GM23338 (cell line): ENCODE measurements around the gene RRBP1. TPM values are rescaled to one million over a fixed set of nuclear protein-coding genes. Genes with fewer than 3 reads are reported as not detected.

Experiments
- ATAC-seq: fragments of 200-7000 bp; cut with Tn5 transposase; 3 replicates; pipeline ENCODE4 v1.9.1; 2020
- DNase-seq: peaks from one replicate; pipeline ENCODE4 v3.0.0-alpha.2; 2015; ENCODE audit warnings: low spot score
- H2AFZ ChIP-seq: fragments of 200-600 bp; sonication (generic); 2 replicates; pipeline ENCODE4 v1.8.0; 2016; ENCODE audit warnings: antibody characterized with exemption, mild to moderate bottlenecking, moderate library complexity
- H3F3A ChIP-seq: fragments of 200-600 bp; sonication (generic); replicated peaks from 2 replicates; pipeline ENCODE4 v1.8.0; 2017; ENCODE audit warnings: antibody characterized with exemption, mixed run types, low read depth
- H3K27ac ChIP-seq: fragments of 200-600 bp; sonication (generic); 2 replicates; pipeline ENCODE4 v1.6.1; 2016; ENCODE audit warnings: low read depth
- H3K27me3 ChIP-seq: fragments of 200-600 bp; sonication (generic); 2 replicates; pipeline ENCODE4 v1.8.0; 2016; ENCODE audit warnings: mild to moderate bottlenecking, mixed run types, moderate library complexity; ENCODE audit not compliant: insufficient read depth
- H3K36me3 ChIP-seq: fragments of 200-600 bp; sonication (generic); 2 replicates; pipeline ENCODE4 v1.8.0; 2016; ENCODE audit warnings: mild to moderate bottlenecking; ENCODE audit not compliant: insufficient read depth
- H3K4me1 ChIP-seq: fragments of 200-600 bp; sonication (generic); 2 replicates; pipeline ENCODE4 v1.8.0; 2016; ENCODE audit warnings: mild to moderate bottlenecking, moderate library complexity; ENCODE audit not compliant: insufficient read depth
- H3K4me2 ChIP-seq: fragments of 200-600 bp; sonication (generic); 2 replicates; pipeline ENCODE4 v1.7.1; 2017; ENCODE audit warnings: mixed run types
- H3K4me3 ChIP-seq: fragments of 200-600 bp; sonication (generic); 2 replicates; pipeline ENCODE4 v1.6.1; 2016; ENCODE audit warnings: mixed run types
- H3K79me2 ChIP-seq: fragments of 200-600 bp; sonication (generic); replicated peaks from 2 replicates; pipeline ENCODE4 v1.8.0; 2017; ENCODE audit warnings: mild to moderate bottlenecking; ENCODE audit not compliant: insufficient read depth
- H3K9me2 ChIP-seq: fragments of 200-600 bp; sonication (generic); 2 replicates; pipeline ENCODE4 v1.8.0; 2017; ENCODE audit not compliant: insufficient read depth
- H4K20me1 ChIP-seq: fragments of 200-600 bp; sonication (generic); replicated peaks from 2 replicates; pipeline ENCODE4 v1.8.0; 2017; ENCODE audit warnings: mild to moderate bottlenecking; ENCODE audit not compliant: insufficient read depth
- H3K27ac Mint-ChIP-seq: 2 replicates; pipeline ENCODE4 v1.8.0; 2020; ENCODE audit warnings: inconsistent platforms, mild to moderate bottlenecking, moderate library complexity, mixed read lengths
- H3K27me3 Mint-ChIP-seq: 3 replicates; pipeline ENCODE4 v1.8.0; 2022; ENCODE audit warnings: low read depth, mild to moderate bottlenecking, moderate library complexity, mixed read lengths, inconsistent platforms; ENCODE audit not compliant: insufficient read depth, poor library complexity
- H3K36me3 Mint-ChIP-seq: 3 replicates; pipeline ENCODE4 v1.8.0; 2021; ENCODE audit warnings: low read depth, mild to moderate bottlenecking, inconsistent platforms, moderate library complexity, mixed read lengths
- H3K4me1 Mint-ChIP-seq: 3 replicates; pipeline ENCODE4 v1.8.0; 2020; ENCODE audit warnings: mild to moderate bottlenecking, inconsistent platforms, mixed read lengths
- H3K4me3 Mint-ChIP-seq: 3 replicates; pipeline ENCODE4 v1.8.0; 2021; ENCODE audit warnings: moderate library complexity, mild to moderate bottlenecking, inconsistent platforms, mixed read lengths
- H3K9me3 Mint-ChIP-seq: 3 replicates; pipeline ENCODE4 v1.8.0; 2020; ENCODE audit warnings: moderate library complexity, mild to moderate bottlenecking, inconsistent platforms, mixed read lengths
- CREB1 ChIP-seq: fragments of 250-450 bp; sonication (Bioruptor Pico); IDR thresholded peaks from 2 replicates; pipeline ENCODE4 v1.5.0; 2020; ENCODE audit warnings: low read depth, mild to moderate bottlenecking, moderate library complexity
- CTCF ChIP-seq, 2 experiments: fragments of 200-600 bp in 1 of 2; sonication (generic) in 1 of 2; conservative IDR thresholded peaks; 2 replicates each; pipeline versions ENCODE4 v1.5.1 to v1.6.1; 2016 to 2017; ENCODE audit warnings: antibody characterized with exemption in 2 of 2, low read depth in 2 of 2, mild to moderate bottlenecking in 2 of 2, moderate library complexity in 1 of 2
- ETS1 ChIP-seq: IDR thresholded peaks from 2 replicates; pipeline ENCODE4 v1.6.1; 2016; ENCODE audit warnings: antibody characterized with exemption
- EZH2 ChIP-seq: fragments of 200-600 bp; sonication (generic); IDR thresholded peaks from one replicate; pipeline ENCODE4 v1.8.0; 2017; ENCODE audit warnings: antibody characterized with exemption, mild to moderate bottlenecking, low read depth; ENCODE audit not compliant: unreplicated experiment
- EZH2phosphoT487 ChIP-seq: fragments of 200-600 bp; sonication (generic); IDR thresholded peaks from one replicate; pipeline ENCODE4 v1.8.1; 2018; ENCODE audit warnings: antibody characterized with exemption; ENCODE audit not compliant: unreplicated experiment
- JUNB ChIP-seq: IDR thresholded peaks from one replicate; pipeline ENCODE4 v1.6.1; 2016; ENCODE audit warnings: antibody characterized with exemption; ENCODE audit not compliant: unreplicated experiment
- NANOG ChIP-seq: IDR thresholded peaks from 2 replicates; pipeline ENCODE4 v1.6.1; 2016; ENCODE audit warnings: antibody characterized with exemption, borderline replicate concordance
- POLR2AphosphoS5 ChIP-seq: IDR thresholded peaks from 2 replicates; pipeline ENCODE4 v1.6.1; 2016; ENCODE audit warnings: antibody characterized with exemption, low read depth
- REST ChIP-seq: IDR thresholded peaks from one replicate; pipeline ENCODE4 v1.6.1; 2018; ENCODE audit warnings: antibody characterized with exemption; ENCODE audit not compliant: unreplicated experiment
- STAT1 ChIP-seq: IDR thresholded peaks from one replicate; pipeline ENCODE4 v1.6.1; 2016; ENCODE audit warnings: antibody characterized with exemption; ENCODE audit not compliant: unreplicated experiment
- ZNF114 ChIP-seq: fragments of 250-450 bp; sonication (Bioruptor Pico); IDR thresholded peaks from 2 replicates; pipeline ENCODE4 v1.5.0; 2020; ENCODE audit warnings: mild to moderate bottlenecking, moderate library complexity
- ZNF331 ChIP-seq: fragments of 250-450 bp; sonication (Bioruptor Pico); IDR thresholded peaks from 2 replicates; pipeline ENCODE4 v1.5.0; 2020; ENCODE audit warnings: low read depth, mild to moderate bottlenecking, moderate library complexity
- ZNF462 ChIP-seq: fragments of 250-450 bp; sonication (Bioruptor Pico); IDR thresholded peaks from 2 replicates; pipeline ENCODE4 v1.5.0; 2020; ENCODE audit warnings: mild to moderate bottlenecking, moderate library complexity
- polyA plus RNA-seq: library from polyadenylated mRNA; unstranded; fragments of >200 nt; fragmentation: Nextera tagmentation; extraction: Ambion mirVana; gene quantifications from 2 replicates; pipeline ENCODE4 v1.2.1, GENCODE V29; 2016
- total RNA-seq: library from RNA; depleted of rRNA; stranded (reverse); fragments of >200 nt; shearing (Covaris generic); gene quantifications from 2 replicates; pipeline ENCODE4 v1.2.3, GENCODE V29; 2014

RRBP1 gene
- total and polyA plus RNA-seq, 2 experiments from 2014 or later: 105 to 113 TPM

GRCh38 chr20:17709361-17710293 is 27.6 kb upstream of the RRBP1 start:
- H3K36me3 ChIP-seq: no peaks in the 10 kb centered on the region
- DNase-seq: no peak
- H3K27ac ChIP-seq: no peak overlapping the region
- H3K9me2 ChIP-seq: no peaks in the 10 kb centered on the region
- Mint-ChIP-seq H3K27ac (no peak overlapping the region), H3K4me1 (peaks cover 14% of the 10 kb centered on the region), H3K27me3 (peaks cover 6% of the 10 kb centered on the region), H3K36me3 (no peaks in the 10 kb centered on the region), H3K9me3 (no peaks in the 10 kb centered on the region), H3K4me3 (no peak overlapping the region)
- no peak for TF ChIP-seq ETS1
- TF ChIP-seq POLR2AphosphoS5: no peak
- no peak for TF ChIP-seq CTCF (conservative IDR thresholded peaks at IDR 0.05; ENCODE audit: low read depth in 2 of 2)
- TF ChIP-seq STAT1: no peak
- no peak for TF ChIP-seq NANOG
- TF ChIP-seq ZNF114 (CRISPR knock-in tag): no peak
- no peak for TF ChIP-seq ZNF462 (CRISPR knock-in tag)
- no peak for TF ChIP-seq EZH2
- no peak for TF ChIP-seq JUNB
- TF ChIP-seq REST: no peak
- TF ChIP-seq CREB1 (CRISPR knock-in tag): no peak
- TF ChIP-seq ZNF331 (CRISPR knock-in tag): no peak
- TF ChIP-seq EZH2phosphoT487: no peak
- no peaks in the 10 kb centered on the region for H3K79me2 ChIP-seq
- ATAC-seq: peak; percentile 32
- H3K4me2 ChIP-seq: no peak overlapping the region
- no peaks in the 10 kb centered on the region for H3F3A ChIP-seq
- H4K20me1 ChIP-seq: no peaks in the 10 kb centered on the region
- H2AFZ ChIP-seq: peak overlapping the region; percentile 97
- no peaks in the 10 kb centered on the region for H3K27me3 ChIP-seq
- H3K4me3 ChIP-seq: no peak overlapping the region
- peaks cover 9% of the 10 kb centered on the region; the same call in 1 of the 2 replicates for H3K4me1 ChIP-seq
